ENCODE results near the gene KBTBD8. TPM values are rescaled to one million over a fixed set of nuclear protein-coding genes. Genes with fewer than 3 reads are reported as not detected.

The KBTBD8 gene
- total RNA-seq, 2 experiments from 2014 or later, result 8.3 TPM

- Mint-ChIP-seq H3K27me3 (peaks cover 13% of the 10 kb centered on the region), H3K36me3 (ENCODE audit: low read depth) (no peaks in the 10 kb centered on the region), H3K9me3 (no peaks in the 10 kb centered on the region), H3K4me1 (no peaks in the 10 kb centered on the region), H3K4me3 (no peak overlapping the region), H3K27ac (no peak overlapping the region)
- DNase-seq, result no peak
- CTCF ChIA-PET, result interaction anchor here (1.8 kb wide), 1 partner anchor 11 kb away, joined by 7 read pairs; no protein-coding TSS in a partner anchor
- POLR2A ChIA-PET, result no interaction called here
Measured at GRCh38 chr3:66983101-66983500, 15.0 kb upstream of the KBTBD8 start.

DNA sequence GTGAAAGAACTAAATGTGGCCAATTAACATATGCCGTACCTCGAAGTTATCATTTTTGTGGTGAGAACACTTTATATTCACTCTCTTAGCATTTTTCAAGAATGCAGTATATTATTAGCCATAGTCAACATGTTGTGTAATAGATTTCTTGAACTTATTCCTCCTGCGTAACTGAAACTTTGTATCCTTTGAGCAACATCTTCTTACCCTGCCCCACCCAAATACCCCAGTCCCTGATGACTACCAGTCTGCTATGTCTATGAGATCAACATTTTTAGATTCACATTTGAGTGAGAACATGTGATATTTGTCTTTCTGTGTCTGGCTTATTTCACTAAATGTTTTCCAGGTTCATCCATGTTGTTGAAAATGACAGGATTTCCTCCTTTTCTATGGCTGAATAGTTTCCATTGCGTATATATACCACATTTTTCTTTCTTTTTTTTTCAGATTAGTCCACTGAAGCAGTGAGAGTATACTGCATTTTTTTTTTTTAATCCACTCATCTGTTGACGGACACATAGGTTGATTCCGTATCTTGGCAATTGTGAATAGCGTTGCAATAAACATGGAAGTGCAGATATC lies 12.7 kb upstream of the KBTBD8 start:
- no peak overlapping the region for H3K4me3 Mint-ChIP-seq
- H3K36me3 Mint-ChIP-seq (ENCODE audit: low read depth), result no peaks in the 10 kb centered on the region
- no peaks in the 10 kb centered on the region for H3K9me3 Mint-ChIP-seq
- H3K4me1 Mint-ChIP-seq, result no peaks in the 10 kb centered on the region
- H3K27me3 Mint-ChIP-seq, result peaks cover 13% of the 10 kb centered on the region
- CTCF ChIA-PET, result interaction anchor here (1.3 kb wide), 1 partner anchor 14 kb away, joined by 5 read pairs; no protein-coding TSS in a partner anchor
- POLR2A ChIA-PET, result no interaction called here
- no peak for DNase-seq
- H3K27ac Mint-ChIP-seq, result no peak overlapping the region

DNA sequence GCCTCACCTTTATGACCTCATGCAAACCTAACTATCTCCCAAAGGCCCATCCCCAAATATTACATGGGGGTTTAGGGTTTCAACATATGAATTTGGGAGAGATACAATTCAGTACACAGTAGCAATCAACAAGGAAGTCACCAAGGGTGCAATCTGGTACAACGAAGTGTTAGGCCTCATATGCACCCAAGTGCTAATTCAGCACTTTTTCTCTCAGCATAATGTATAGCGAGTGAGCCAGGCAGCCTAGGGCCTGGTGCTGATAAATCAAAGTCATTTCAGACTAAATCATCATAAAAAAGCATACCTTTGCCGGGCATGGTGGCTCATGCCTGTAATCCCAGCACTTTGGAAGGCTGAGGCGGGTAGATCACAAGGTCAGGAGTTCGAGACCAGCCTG lies 11.7 kb upstream of the KBTBD8 start:
- Mint-ChIP-seq H3K4me3 (no peak overlapping the region), H3K4me1 (no peaks in the 10 kb centered on the region), H3K9me3 (no peaks in the 10 kb centered on the region), H3K27me3 (peaks cover 13% of the 10 kb centered on the region), H3K27ac (no peak overlapping the region), H3K36me3 (ENCODE audit: low read depth) (no peaks in the 10 kb centered on the region)
- CTCF ChIA-PET, result no interaction called here
- POLR2A ChIA-PET, result no interaction called here
- DNase-seq, result no peak

DNA sequence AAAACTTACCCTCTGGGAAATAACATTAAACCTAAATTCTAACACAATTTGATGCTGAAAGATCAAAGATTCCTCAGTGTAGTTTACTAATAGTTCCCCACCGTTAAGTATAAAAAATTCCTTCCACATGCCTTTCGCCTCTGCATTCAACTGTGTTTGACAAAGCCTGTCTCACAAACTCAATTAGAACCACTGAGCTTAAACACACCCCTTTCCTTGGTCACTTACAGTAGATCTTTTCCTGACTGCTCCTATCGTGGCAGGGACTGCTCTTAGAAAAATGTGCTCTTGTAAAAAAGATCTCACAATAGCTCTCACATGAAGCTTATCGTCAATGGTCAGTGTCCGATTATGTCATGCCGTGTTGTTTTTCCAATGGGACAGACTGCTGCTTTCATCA lies 8.9 kb upstream of the KBTBD8 start:
- no peaks in the 10 kb centered on the region for H3K9me3 Mint-ChIP-seq
- H3K27me3 Mint-ChIP-seq, result peaks cover 13% of the 10 kb centered on the region

GRCh38 chr3:66989860-66990696 lies 8.0 kb upstream of the KBTBD8 start:
- Mint-ChIP-seq H3K36me3 (ENCODE audit: low read depth) (no peaks in the 10 kb centered on the region), H3K4me1 (no peaks in the 10 kb centered on the region), H3K9me3 (no peaks in the 10 kb centered on the region), H3K27ac (no peak overlapping the region), H3K4me3 (no peak overlapping the region), H3K27me3 (peaks cover 15% of the 10 kb centered on the region)
- no peak for DNase-seq
- ChIA-PET CTCF (interaction anchor here (3.2 kb wide), 1 partner anchor 18 kb away, joined by 14 read pairs; no protein-coding TSS in a partner anchor), POLR2A (no interaction called here)

More for the DNA sequence above, 8.9 kb upstream of the KBTBD8 start:
- DNase-seq, result no peak
- H3K4me1 Mint-ChIP-seq, result no peaks in the 10 kb centered on the region
- H3K36me3 Mint-ChIP-seq (ENCODE audit: low read depth), result no peaks in the 10 kb centered on the region
- ChIA-PET POLR2A (no interaction called here), CTCF (interaction anchor here (0.8 to 3.2 kb wide), 2 partner anchors 9 to 17 kb away, joined by 3 to 14 read pairs; partner anchors contain the start of gene KBTBD8)
- H3K4me3 Mint-ChIP-seq, result no peak overlapping the region
- H3K27ac Mint-ChIP-seq, result no peak overlapping the region

DNA sequence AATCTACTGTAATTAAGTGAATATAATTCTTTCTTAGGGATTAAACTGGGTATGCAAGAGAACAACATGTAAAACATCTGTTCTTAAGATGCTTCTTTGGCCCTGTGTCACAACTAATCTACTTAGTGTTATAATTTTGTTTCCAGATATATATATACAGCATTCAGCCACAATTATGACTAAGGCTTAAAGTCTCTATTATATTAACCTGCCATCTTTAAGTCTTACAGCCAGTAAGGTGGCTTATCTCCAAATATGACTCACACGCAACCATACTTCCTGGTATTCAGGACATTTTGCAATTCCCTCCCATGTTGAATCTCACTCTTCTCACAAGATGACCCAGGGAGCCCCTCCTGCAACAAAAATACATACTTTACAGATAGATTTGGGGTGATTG lies 6.6 kb upstream of the KBTBD8 start:
- Mint-ChIP-seq H3K36me3 (ENCODE audit: low read depth) (no peaks in the 10 kb centered on the region), H3K4me1 (no peaks in the 10 kb centered on the region), H3K27me3 (peaks cover 24% of the 10 kb centered on the region), H3K9me3 (no peaks in the 10 kb centered on the region), H3K4me3 (no peak overlapping the region), H3K27ac (no peak overlapping the region)
- CTCF ChIA-PET, result no interaction called here
- POLR2A ChIA-PET, result no interaction called here
- DNase-seq, result no peak

DNA sequence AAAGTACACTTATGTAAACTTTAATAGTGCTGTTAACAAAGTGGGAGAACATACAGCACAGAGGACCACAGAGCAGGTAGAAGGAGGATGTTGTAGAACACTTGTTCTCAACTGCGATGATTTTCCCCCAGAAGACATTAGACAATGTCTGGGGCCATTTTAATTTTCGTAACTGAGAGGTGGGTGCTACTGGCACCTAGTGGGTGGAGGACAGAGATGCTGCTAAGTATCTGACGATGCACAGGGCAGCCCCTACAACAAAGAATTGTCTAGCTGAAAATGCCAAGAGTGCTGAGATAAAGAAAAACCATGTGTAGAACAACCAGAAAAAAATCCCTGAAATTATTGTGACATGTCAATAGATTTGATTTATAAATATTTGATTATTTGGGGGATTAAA lies 5.0 kb upstream of the KBTBD8 start:
- peaks cover 31% of the 10 kb centered on the region for H3K27me3 Mint-ChIP-seq
- H3K9me3 Mint-ChIP-seq, result no peaks in the 10 kb centered on the region
- H3K27ac Mint-ChIP-seq, result no peak overlapping the region
- POLR2A ChIA-PET, result no interaction called here
- CTCF ChIA-PET, result no interaction called here
- no peaks in the 10 kb centered on the region for H3K36me3 Mint-ChIP-seq (ENCODE audit: low read depth)
- H3K4me3 Mint-ChIP-seq, result no peak overlapping the region
- H3K4me1 Mint-ChIP-seq, result peaks cover 12% of the 10 kb centered on the region
- no peak for DNase-seq

- peaks cover 31% of the 10 kb centered on the region for H3K27me3 Mint-ChIP-seq
Measured at GRCh38 chr3:66994588-66994987, 3.5 kb upstream of the KBTBD8 start.

DNA sequence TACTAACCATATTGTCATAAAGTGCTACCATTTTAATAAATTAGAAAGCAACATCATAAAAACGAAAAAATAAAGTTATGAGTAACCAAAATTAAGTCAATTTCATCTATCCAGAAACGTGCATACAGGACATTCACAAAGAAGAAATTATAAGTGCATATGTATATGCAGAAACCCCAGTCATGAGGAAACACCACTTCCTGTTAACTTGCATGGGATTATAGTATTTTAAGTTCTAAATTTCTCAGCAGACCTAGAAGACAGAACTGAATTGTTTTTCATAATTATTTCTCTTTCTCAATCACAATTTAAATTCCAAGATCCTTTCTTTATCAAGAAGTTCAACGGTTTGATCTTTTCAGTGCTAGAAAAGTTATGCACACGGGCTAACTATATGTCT lies 1.4 kb upstream of the KBTBD8 start:
- Mint-ChIP-seq H3K9me3 (no peaks in the 10 kb centered on the region), H3K36me3 (ENCODE audit: low read depth) (no peaks in the 10 kb centered on the region), H3K4me1 (peaks cover 29% of the 10 kb centered on the region), H3K4me3 (no peak overlapping the region), H3K27me3 (peaks cover 31% of the 10 kb centered on the region), H3K27ac (no peak overlapping the region)
- ChIA-PET CTCF (interaction anchor here (0.7 kb wide), 1 partner anchor 39 kb away, joined by 3 read pairs; no protein-coding TSS in a partner anchor), POLR2A (no interaction called here)
- DNase-seq, result no peak

More at GRCh38 chr3:66994588-66994987, 3.5 kb upstream of the KBTBD8 start:
- no peaks in the 10 kb centered on the region for H3K36me3 Mint-ChIP-seq (ENCODE audit: low read depth)
- no peak overlapping the region for H3K4me3 Mint-ChIP-seq
- CTCF ChIA-PET, result no interaction called here
- no peak overlapping the region for H3K27ac Mint-ChIP-seq
- no peaks in the 10 kb centered on the region for H3K9me3 Mint-ChIP-seq
- H3K4me1 Mint-ChIP-seq, result peaks cover 18% of the 10 kb centered on the region
- POLR2A ChIA-PET, result no interaction called here
- no peak for DNase-seq

GRCh38 chr3:66997560-66998112 lies 471 bp upstream of the KBTBD8 start:
- H3K27ac Mint-ChIP-seq, result peak overlapping the region; percentile 94
- POLR2A ChIA-PET, result interaction anchor here (0.6 kb wide), 1 partner anchor 465 kb away, joined by 6 read pairs; no protein-coding TSS in a partner anchor
- no peaks in the 10 kb centered on the region for H3K9me3 Mint-ChIP-seq
- no peak for DNase-seq
- H3K4me1 Mint-ChIP-seq, result peaks cover 29% of the 10 kb centered on the region
- peaks cover under 1% of the 10 kb centered on the region for H3K36me3 Mint-ChIP-seq (ENCODE audit: low read depth)
- CTCF ChIA-PET, result interaction anchor here (0.6 to 1.8 kb wide), 6 partner anchors 8 to 658 kb away, joined by 3 to 7 read pairs (median 3); no protein-coding TSS in a partner anchor
- peaks cover 29% of the 10 kb centered on the region for H3K27me3 Mint-ChIP-seq
- H3K4me3 Mint-ChIP-seq, result peak overlapping the region; percentile 83

- Mint-ChIP-seq H3K9me3 (no peaks in the 10 kb centered on the region), H3K27me3 (peaks cover 22% of the 10 kb centered on the region), H3K4me1 (peaks cover 35% of the 10 kb centered on the region), H3K4me3 (peak overlapping the region; percentile 83), H3K27ac (peak overlapping the region; percentile 90), H3K36me3 (ENCODE audit: low read depth) (peaks cover 12% of the 10 kb centered on the region)
- DNase-seq, result no peak
- ChIA-PET POLR2A (no interaction called here), CTCF (interaction anchor here (1.0 to 1.8 kb wide), 5 partner anchors 12 to 657 kb away, joined by 3 to 7 read pairs (median 4); no protein-coding TSS in a partner anchor)
Measured at GRCh38 chr3:66998904-66999235, 763 bp downstream of the KBTBD8 start.

- Mint-ChIP-seq H3K27ac (no peak overlapping the region), H3K9me3 (no peaks in the 10 kb centered on the region), H3K4me3 (no peak overlapping the region), H3K36me3 (ENCODE audit: low read depth) (peaks cover 17% of the 10 kb centered on the region), H3K4me1 (peaks cover 42% of the 10 kb centered on the region), H3K27me3 (peaks cover 16% of the 10 kb centered on the region)
- DNase-seq, result no peak
- ChIA-PET POLR2A (no interaction called here), CTCF (no interaction called here)
Measured at GRCh38 chr3:67000009-67000408, 1.9 kb downstream of the KBTBD8 start.
